SK-N-MC (cell line): Measurements from ENCODE around the gene PRKAB1.

Experiments used
- EZH2 ChIP-seq: fragments of 200-600 bp; sonication (generic); IDR thresholded peaks from one replicate; pipeline ENCODE4 v1.6.1; 2017; ENCODE audit warnings: antibody characterized with exemption
- FOXP2 ChIP-seq: optimal IDR thresholded peaks from 2 replicates; pipeline ENCODE3; 2011; ENCODE audit warnings: mild to moderate bottlenecking, moderate library complexity; ENCODE audit not compliant: insufficient read depth; ENCODE audit errors: extremely low read length, control extremely low read depth
- POLR2AphosphoS5 ChIP-seq: IDR thresholded peaks from 2 replicates; pipeline ENCODE4 v1.6.1; 2012; ENCODE audit warnings: mild to moderate bottlenecking, low read depth, low read length, borderline replicate concordance

DNA sequence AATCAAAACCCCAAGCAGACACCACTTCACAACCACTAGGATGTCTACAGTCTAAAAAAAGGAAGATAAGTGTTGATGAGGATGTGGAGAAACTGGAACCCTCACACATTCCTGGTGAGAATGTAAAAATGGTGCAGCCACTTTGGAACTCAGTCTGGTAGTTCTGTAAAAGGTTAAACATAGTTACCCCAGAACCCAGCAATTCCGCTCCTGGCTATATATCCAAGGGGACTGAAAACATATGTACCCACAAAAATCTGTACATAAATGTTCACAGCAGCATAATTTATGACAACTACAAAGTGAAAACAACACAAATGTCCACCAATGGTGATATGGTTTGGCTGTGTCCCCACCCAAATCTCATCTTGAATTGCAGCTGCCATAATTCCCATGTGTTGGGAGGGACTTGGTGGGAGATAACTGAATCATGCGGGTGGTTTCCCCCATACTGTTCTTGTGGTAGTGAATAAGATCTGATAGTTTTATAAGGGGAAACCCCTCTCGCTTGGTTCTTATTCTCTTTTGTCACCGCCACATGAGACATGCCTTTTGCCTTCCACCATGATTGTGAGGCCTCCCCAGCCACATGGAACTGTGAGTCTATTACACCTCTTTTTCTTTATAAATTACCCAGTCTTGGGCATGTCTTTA, 46.8 kb downstream of the PRKAB1 start:
- TF ChIP-seq POLR2AphosphoS5: no peak
- no peak for TF ChIP-seq EZH2
- TF ChIP-seq FOXP2: no peak
